ENCODE measurements around the gene OSMR. TPM values are rescaled to one million over a fixed set of nuclear protein-coding genes. Genes with fewer than 3 reads are reported as not detected.

The OSMR gene
- total and polyA plus RNA-seq, 2 of the 13 experiments (the other 11 are each of a cell fraction or from before 2014, with no cell fraction given), result 21.3 to 86.5 TPM

GRCh38 chr5:38837932-38838331, 7.9 kb upstream of the OSMR start:
- Histone ChIP-seq H3K27ac (ENCODE audit: extremely low read length, insufficient read depth, low read length) (peak overlapping the region; percentile 30), H3K4me1 (ENCODE audit: insufficient read depth, low read length) (peaks cover 43% of the 10 kb centered on the region), H4K20me1 (ENCODE audit: insufficient read depth, low read length) (no peaks in the 10 kb centered on the region), H3K79me2 (ENCODE audit: insufficient read depth, low read length) (peaks cover 13% of the 10 kb centered on the region), H2AFZ (ENCODE audit: low read length) (no peak overlapping the region), H3K4me2 (ENCODE audit: low read depth, low read length) (no peak overlapping the region), H3K4me3 (replicated peaks in 1 of 3; ENCODE audit: insufficient read depth in 1 of 3, low read depth in 2 of 3, low read length in 3 of 3) (no peak overlapping the region), H3K9me3 (ENCODE audit: low read length) (no peaks in the 10 kb centered on the region), H3K36me3 (replicated peaks in 1 of 2; ENCODE audit: control insufficient read depth in 1 of 2, insufficient read depth in 2 of 2, low read length in 2 of 2) (peaks cover 0 to 3% of the 10 kb centered on the region in 2 experiments; a peak in 1 of 5 replicates), H3K27me3 (ENCODE audit: control insufficient read depth in 1 of 2, insufficient read depth in 2 of 2, low read length in 2 of 2) (no peaks in the 10 kb centered on the region), H3K9ac (ENCODE audit: insufficient read depth, low read depth, low read length) (no peak overlapping the region)
- DNase-seq (ENCODE audit: low spot score) (no peak), FAIRE-seq (no peak), ATAC-seq (no peak)
- POLR2A ChIA-PET, result interaction anchor here (1.2 kb wide), 1 partner anchor 9 kb away, joined by 3 read pairs; no protein-coding TSS in a partner anchor
- no TSS peak for BruUV-seq (replicated peaks)
- no peak for TF ChIP-seq ZNF207 (IDR thresholded peaks at IDR 0.05; ENCODE audit: borderline replicate concordance)
- WGBS (ENCODE audit: low lambda C conversion rate), result 85% methylated on average over 2 of the region's 2 CpGs
- intact Hi-C loops (cut with micrococcal nuclease; ENCODE audit: unreplicated experiment) (no loop called here), in situ Hi-C loops (cut with HindIII; ENCODE audit: extremely low pct_ligation_motif_present, low pct_unique_long_range_greater_than_20kb) (no loop called here)
- CTCF ChIA-PET (ENCODE audit: low intra/inter-chr PET ratio, low total read pairs), result no interaction called here

GRCh38 chr5:38843665-38844064, 2.1 kb upstream of the OSMR start:
- H3K27ac ChIP-seq (ENCODE audit: extremely low read length, insufficient read depth, low read length), result no peak overlapping the region
- H3K9me3 ChIP-seq (ENCODE audit: low read length), result no peaks in the 10 kb centered on the region
- H3K36me3 ChIP-seq (replicated peaks in 1 of 2; ENCODE audit: control insufficient read depth in 1 of 2, insufficient read depth in 2 of 2, low read length in 2 of 2), result peaks cover 0 to 3% of the 10 kb centered on the region in 2 experiments; a peak in 2 of 5 replicates
- H2AFZ ChIP-seq (ENCODE audit: low read length), result no peak overlapping the region
- DNase-seq (ENCODE audit: low spot score) (no peak), FAIRE-seq (no peak), ATAC-seq (no peak)
- in situ Hi-C loops (cut with HindIII; ENCODE audit: extremely low pct_ligation_motif_present, low pct_unique_long_range_greater_than_20kb), result loop anchor here (10.0 kb wide), 1 partner anchor 231 kb away; the partner anchor contains the start of gene RICTOR
- H3K4me2 ChIP-seq (ENCODE audit: low read depth, low read length), result peak overlapping the region; percentile 97
- ChIA-PET POLR2A (no interaction called here), CTCF (ENCODE audit: low intra/inter-chr PET ratio, low total read pairs) (no interaction called here)
- H3K27me3 ChIP-seq (ENCODE audit: control insufficient read depth in 1 of 2, insufficient read depth in 2 of 2, low read length in 2 of 2), result no peaks in the 10 kb centered on the region; a peak in 1 of 5 replicates
- peaks cover 62% of the 10 kb centered on the region for H3K79me2 ChIP-seq (ENCODE audit: insufficient read depth, low read length)
- intact Hi-C loops (cut with micrococcal nuclease; ENCODE audit: unreplicated experiment), result loop anchor here (10.0 kb wide), 2 partner anchors 261 to 299 kb away; no protein-coding TSS in a partner anchor
- peaks cover 13% of the 10 kb centered on the region; the same call in 1 of the 2 replicates for H4K20me1 ChIP-seq (ENCODE audit: insufficient read depth, low read length)
- H3K4me1 ChIP-seq (ENCODE audit: insufficient read depth, low read length), result peaks cover 55% of the 10 kb centered on the region
- 81% methylated on average over 1 of the region's 1 CpG for WGBS (ENCODE audit: low lambda C conversion rate)
- H3K4me3 ChIP-seq (replicated peaks in 1 of 3; ENCODE audit: insufficient read depth in 1 of 3, low read depth in 2 of 3, low read length in 3 of 3), result no peak overlapping the region
- BruUV-seq (replicated peaks), result no TSS peak
- no peak overlapping the region for H3K9ac ChIP-seq (ENCODE audit: insufficient read depth, low read depth, low read length)
- no peak for TF ChIP-seq CEBPZ (IDR thresholded peaks at IDR 0.05; ENCODE audit: low read length)
- TF ChIP-seq CENPT (CRISPR knock-in tag; IDR thresholded peaks at IDR 0.05; ENCODE audit: low read depth), result no peak
- TF ChIP-seq ZNF710 (CRISPR knock-in tag; IDR thresholded peaks at IDR 0.05; ENCODE audit: borderline replicate concordance), result no peak
- TF ChIP-seq ZBTB10 (CRISPR knock-in tag; IDR thresholded peaks at IDR 0.05; ENCODE audit: borderline replicate concordance), result no peak
- TF ChIP-seq RBAK (CRISPR knock-in tag; IDR thresholded peaks at IDR 0.05), result no peak
- no peak for TF ChIP-seq MTERF4 (CRISPR knock-in tag; IDR thresholded peaks at IDR 0.05)
- TF ChIP-seq GATAD1 (CRISPR knock-in tag; IDR thresholded peaks at IDR 0.05), result no peak
